ENCODE measurements around the gene DHRSX. TPM values are rescaled to one million over a fixed set of nuclear protein-coding genes. Genes with fewer than 3 reads are reported as not detected.
"Not testable (repeated sequence)": the region's sequence is repeated elsewhere in the genome, so short reads cannot be mapped to it uniquely, and the experiment has no call there.

DHRSX gene
- total RNA-seq, 2 donors from 2014 or later: 16.4 to 16.6 TPM

GRCh38 chrX:2526390-2526789, 25.6 kb upstream of the DHRSX start:
- DNase-seq (ENCODE audit: low spot score in 2 of 2) (no peak), ATAC-seq (no peak)
- Mint-ChIP-seq H3K27ac (no peak overlapping the region), H3K36me3 (no peaks in the 10 kb centered on the region), H3K9me3 (no peaks in the 10 kb centered on the region)

- no peak for DNase-seq (ENCODE audit: low spot score in 2 of 2)
- no peaks in the 10 kb centered on the region for H3K9me3 Mint-ChIP-seq
- no peak for ATAC-seq
- no peak overlapping the region for H3K27ac Mint-ChIP-seq
- H3K36me3 Mint-ChIP-seq: no peaks in the 10 kb centered on the region
These were observed 23.1 kb upstream of the DHRSX start for GRCh38 chrX:2523911-2524310.

DNA sequence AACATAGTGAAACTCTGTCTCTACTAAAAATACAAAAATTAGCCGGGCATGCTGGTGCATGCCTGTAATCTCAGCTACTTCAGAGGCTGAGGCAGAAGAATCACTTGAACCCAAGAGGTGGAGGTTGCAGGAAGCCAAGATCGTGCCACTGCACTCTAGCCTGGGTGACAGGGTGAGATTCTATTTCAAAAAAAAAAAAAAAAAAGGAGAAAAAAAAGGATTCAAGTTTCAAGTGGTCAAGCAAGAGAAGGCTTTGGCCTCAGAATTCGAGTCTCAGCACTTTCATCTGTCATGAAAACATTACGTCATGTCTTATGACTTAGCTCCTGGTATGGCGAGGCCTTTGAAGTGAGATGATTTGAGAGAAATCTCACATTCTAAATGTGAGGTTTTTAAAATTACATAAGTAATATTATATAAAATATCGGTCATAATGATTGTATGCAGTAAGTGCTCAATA, 21.2 kb upstream of the DHRSX start:
- no peaks in the 10 kb centered on the region for H3K36me3 Mint-ChIP-seq
- no peak for ATAC-seq
- no peaks in the 10 kb centered on the region for H3K9me3 Mint-ChIP-seq

DNA sequence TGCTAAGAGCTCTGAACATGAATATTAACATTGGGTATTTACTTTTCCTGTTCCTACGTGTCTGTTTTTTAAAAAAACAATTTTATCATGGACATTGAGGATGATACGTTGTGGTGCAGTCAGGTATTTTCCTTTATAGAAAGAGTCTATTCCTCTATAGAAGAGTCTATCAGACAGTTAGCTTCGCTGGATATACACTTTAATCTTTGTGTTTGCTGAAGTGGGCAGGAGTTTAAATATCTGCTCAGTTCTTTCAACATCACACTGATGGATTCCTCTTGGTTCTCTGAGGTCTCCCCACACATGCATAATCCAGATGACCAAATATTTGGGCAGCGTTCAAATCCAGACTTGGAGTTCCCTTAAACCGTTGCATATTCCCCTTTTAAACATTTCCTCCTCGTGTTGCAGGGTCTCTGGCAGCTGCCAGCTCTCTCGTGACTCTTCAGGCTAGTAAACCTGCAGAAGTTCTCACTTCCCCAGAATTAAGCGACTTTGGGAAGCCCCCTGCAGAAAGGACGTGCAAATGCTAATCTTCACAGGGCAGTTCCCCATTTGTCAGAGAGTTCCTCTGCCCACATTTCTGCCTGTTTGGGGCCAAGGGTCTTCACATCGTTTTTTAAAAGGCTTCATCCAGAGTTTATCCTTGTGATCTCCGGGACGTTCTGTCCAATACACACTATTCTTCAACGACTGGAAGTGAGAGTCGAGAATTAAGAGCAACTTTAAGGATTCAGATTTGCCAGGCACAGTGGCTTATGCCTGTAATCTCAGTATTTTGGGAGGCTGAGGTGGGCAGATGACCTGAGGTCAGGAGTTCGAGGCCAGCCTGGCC, 20.5 kb upstream of the DHRSX start:
- Mint-ChIP-seq H3K27ac (no peak overlapping the region), H3K9me3 (no peaks in the 10 kb centered on the region), H3K36me3 (no peaks in the 10 kb centered on the region)
- ATAC-seq: no peak
- no peak for DNase-seq (ENCODE audit: low spot score in 2 of 2)

More for the DNA sequence above, 21.2 kb upstream of the DHRSX start:
- DNase-seq (ENCODE audit: low spot score in 2 of 2): no peak
- H3K27ac Mint-ChIP-seq: no peak overlapping the region

DNA sequence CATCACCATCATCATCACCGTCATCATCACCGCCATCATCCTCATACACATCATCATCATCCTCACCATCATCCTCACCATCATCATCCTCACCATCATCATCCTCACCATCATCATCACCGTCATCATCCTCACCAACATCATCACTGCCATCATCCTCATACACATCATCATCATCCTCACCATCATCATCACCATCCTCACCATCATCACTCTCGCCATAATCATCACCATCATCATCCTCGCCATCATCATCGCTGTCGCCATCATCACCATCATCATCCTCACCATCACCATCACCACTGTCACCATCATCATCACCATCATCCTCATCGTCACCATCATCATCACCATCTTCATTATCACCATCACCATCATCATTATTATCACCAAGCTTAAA, 19.8 kb upstream of the DHRSX start:
- Mint-ChIP-seq H3K27ac (no peak overlapping the region), H3K36me3 (no peaks in the 10 kb centered on the region), H3K9me3 (no peaks in the 10 kb centered on the region)
- DNase-seq (ENCODE audit: low spot score in 2 of 2) (no peak), ATAC-seq (no peak)

GRCh38 chrX:2519638-2520037, 18.9 kb upstream of the DHRSX start:
- not testable (repeated sequence) for H3K36me3 Mint-ChIP-seq; H3K9me3 Mint-ChIP-seq; H3K27ac Mint-ChIP-seq; DNase-seq (ENCODE audit: low spot score in 2 of 2); ATAC-seq

- Mint-ChIP-seq H3K36me3 (no peaks in the 10 kb centered on the region), H3K9me3 (no peaks in the 10 kb centered on the region), H3K27ac (no peak overlapping the region)
- DNase-seq (ENCODE audit: low spot score in 2 of 2) (no peak), ATAC-seq (no peak)
These were observed 16.3 kb upstream of the DHRSX start for GRCh38 chrX:2517055-2517454.

- H3K9me3 Mint-ChIP-seq: no peaks in the 10 kb centered on the region
- no peak overlapping the region for H3K27ac Mint-ChIP-seq
- no peak for ATAC-seq
These were observed 15.8 kb upstream of the DHRSX start for GRCh38 chrX:2516623-2517022.

GRCh38 chrX:2514131-2514530, 13.4 kb upstream of the DHRSX start:
- Mint-ChIP-seq H3K27ac (no peak overlapping the region), H3K9me3 (no peaks in the 10 kb centered on the region), H3K36me3 (no peaks in the 10 kb centered on the region)
- ATAC-seq (no peak), DNase-seq (ENCODE audit: low spot score in 2 of 2) (no peak)

More at GRCh38 chrX:2516623-2517022, 15.8 kb upstream of the DHRSX start:
- H3K36me3 Mint-ChIP-seq: no peaks in the 10 kb centered on the region
- DNase-seq (ENCODE audit: low spot score in 2 of 2): no peak

DNA sequence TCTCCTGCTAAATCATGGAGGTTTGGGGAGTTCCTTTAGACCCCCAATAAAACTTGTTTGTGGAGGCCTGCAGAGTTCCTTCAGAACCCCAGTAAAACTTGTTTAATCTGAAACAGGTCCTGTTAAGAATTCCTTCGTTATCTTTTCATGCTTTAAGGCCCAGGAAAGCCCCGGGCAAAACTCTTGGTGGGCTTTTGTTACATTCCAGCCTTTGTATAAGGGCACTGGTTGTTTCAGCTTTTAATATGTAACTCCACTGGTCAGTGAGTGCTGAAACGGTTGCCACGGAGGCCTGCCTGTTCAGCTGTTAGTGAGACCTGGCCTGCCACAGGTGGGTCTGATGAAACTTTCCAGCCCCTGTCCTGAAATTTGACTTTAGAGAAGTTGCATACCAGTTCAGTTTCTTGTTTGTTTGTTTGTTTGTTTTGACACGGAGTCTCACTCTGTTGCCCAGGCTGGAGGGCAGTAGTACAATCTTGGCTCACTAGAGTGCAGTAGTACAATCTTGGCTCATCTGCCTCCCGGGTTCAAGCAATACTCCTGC, 12.4 kb upstream of the DHRSX start:
- ATAC-seq (no peak), DNase-seq (ENCODE audit: low spot score in 2 of 2) (no peak)
- no peaks in the 10 kb centered on the region for H3K36me3 Mint-ChIP-seq
- H3K9me3 Mint-ChIP-seq: no peaks in the 10 kb centered on the region
- no peak overlapping the region for H3K27ac Mint-ChIP-seq

DNA sequence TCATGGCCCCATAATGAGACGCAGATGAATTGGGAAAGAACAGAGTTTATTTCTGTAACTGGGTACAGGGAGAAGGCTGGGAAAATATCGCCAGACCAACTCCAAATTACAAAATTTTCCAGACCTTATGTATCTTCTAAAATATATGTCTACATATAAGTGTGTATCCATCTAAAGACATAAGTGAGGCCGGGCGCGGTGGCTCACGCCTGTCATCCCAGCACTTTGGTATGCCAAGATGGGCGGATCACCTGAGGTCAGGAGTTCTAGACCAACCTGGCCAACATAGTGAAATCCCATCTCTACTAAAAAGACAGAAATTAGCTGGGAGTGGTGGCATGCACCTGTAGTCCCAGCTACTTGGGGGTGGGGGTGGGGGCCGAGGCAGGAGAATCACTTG, 11.7 kb upstream of the DHRSX start:
- H3K36me3 Mint-ChIP-seq: no peaks in the 10 kb centered on the region
- no peak for DNase-seq (ENCODE audit: low spot score in 2 of 2)
- H3K27ac Mint-ChIP-seq: no peak overlapping the region
- no peak for ATAC-seq
- H3K9me3 Mint-ChIP-seq: no peaks in the 10 kb centered on the region

DNA sequence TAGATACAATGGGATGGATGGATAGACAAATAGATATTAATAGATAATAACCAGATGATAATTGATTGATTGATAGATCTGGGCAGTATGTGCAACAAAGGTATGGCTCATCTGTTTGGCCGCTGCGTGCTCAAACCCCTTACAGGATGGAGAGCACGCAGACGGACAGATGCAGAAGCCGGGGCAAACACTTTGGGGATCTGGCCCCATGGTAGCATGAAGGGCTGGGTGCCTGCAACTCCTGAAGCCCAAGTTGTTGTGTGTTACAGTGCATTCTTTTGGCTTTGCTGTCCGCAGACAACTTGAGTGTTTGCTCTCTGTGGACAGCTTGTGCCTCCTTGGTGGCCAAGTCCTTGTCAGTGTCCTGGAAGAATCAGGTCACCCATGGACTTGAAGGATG, 10.6 kb upstream of the DHRSX start:
- H3K9me3 Mint-ChIP-seq: no peaks in the 10 kb centered on the region
- no peaks in the 10 kb centered on the region for H3K36me3 Mint-ChIP-seq
- H3K27ac Mint-ChIP-seq: no peak overlapping the region
- no peak for ATAC-seq
- no peak for DNase-seq (ENCODE audit: low spot score in 2 of 2)

DNA sequence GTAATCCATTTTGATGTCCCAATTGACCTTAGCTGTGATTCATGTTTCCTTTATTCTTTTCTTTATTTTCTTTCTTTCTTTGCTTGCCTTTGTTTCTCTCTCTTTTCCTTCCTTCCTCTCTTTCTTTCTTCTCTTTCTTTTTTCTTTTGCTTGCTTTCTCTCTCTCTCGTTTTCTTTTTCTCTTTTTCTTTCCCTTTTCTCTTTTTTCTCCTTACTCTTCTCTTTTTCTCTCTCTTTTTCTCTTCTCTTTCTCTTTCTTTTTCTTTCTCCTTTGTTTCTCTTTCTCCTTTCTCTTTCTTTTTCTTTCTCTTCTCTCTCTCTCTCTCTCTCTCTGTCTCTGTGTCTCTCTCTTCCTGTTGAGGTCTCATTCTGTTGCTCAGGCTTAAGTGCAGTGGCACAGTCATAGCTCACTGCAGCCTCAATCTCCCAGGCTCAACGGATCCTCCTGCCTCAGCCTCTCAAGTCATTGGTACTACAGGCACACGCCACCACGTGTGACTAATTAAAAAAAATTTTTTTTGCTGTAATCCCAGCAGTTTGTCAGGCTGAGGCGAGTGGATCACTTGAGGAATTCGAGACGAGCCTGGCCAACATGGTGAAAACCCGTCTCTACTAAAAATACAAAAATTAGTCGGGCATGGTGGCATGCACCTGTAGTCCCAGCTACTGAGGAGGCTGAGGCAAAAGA, 8.0 kb upstream of the DHRSX start:
- DNase-seq (ENCODE audit: low spot score in 2 of 2): no peak
- ATAC-seq: no peak
- H3K27ac Mint-ChIP-seq: no peak overlapping the region
- H3K36me3 Mint-ChIP-seq: no peaks in the 10 kb centered on the region
- H3K9me3 Mint-ChIP-seq: no peaks in the 10 kb centered on the region

- DNase-seq (ENCODE audit: low spot score in 2 of 2) (no peak), ATAC-seq (no peak)
- Mint-ChIP-seq H3K36me3 (no peaks in the 10 kb centered on the region), H3K9me3 (no peaks in the 10 kb centered on the region), H3K27ac (no peak overlapping the region)
These were observed 7.3 kb upstream of the DHRSX start for GRCh38 chrX:2507904-2508627.

- DNase-seq (ENCODE audit: low spot score in 2 of 2): no peak
- H3K27ac Mint-ChIP-seq: no peak overlapping the region
- no peaks in the 10 kb centered on the region for H3K36me3 Mint-ChIP-seq
- H3K9me3 Mint-ChIP-seq: no peaks in the 10 kb centered on the region
- ATAC-seq: no peak
These were observed 6.4 kb upstream of the DHRSX start for GRCh38 chrX:2507196-2507595.

- not testable (repeated sequence) for ATAC-seq, H3K27ac Mint-ChIP-seq, H3K36me3 Mint-ChIP-seq, H3K9me3 Mint-ChIP-seq
- DNase-seq (ENCODE audit: low spot score in 2 of 2): peak in 1 of 2 donors; percentile 21
These were observed 4.6 kb upstream of the DHRSX start for GRCh38 chrX:2505341-2505740.
